Measurements from ENCODE around the gene AP3S1.
"Not testable (repeated sequence)": the region's sequence is repeated elsewhere in the genome, so short reads cannot be mapped to it uniquely, and the experiment has no call there.

AP3S1 gene

DNA sequence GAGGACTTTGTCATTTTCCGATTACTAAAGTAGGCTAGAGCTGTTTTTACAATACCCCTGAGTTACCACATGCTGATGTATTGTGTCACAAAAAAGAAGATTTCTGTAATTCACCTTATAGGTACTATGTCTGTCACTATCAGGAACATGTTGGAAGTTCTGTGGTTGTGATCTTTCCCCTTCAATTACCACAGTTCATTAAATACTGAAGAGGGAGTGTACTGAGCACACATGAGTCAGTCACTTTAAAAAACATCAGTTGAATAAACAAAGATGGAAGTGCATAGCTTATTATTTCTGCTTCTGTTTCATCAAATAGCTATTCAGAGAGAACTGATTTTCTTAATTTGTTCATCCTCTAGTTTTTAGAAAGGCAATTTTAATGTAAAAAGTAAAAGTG lies 31.7 kb downstream of the AP3S1 start:
- Histone ChIP-seq H3K9me3 (ENCODE audit: insufficient read depth, low read length) (no peaks in the 10 kb centered on the region), H3K27me3 (ENCODE audit: insufficient read depth, insufficient read length) (no peaks in the 10 kb centered on the region), H3K36me3 (ENCODE audit: insufficient read depth, insufficient read length, low read length) (peaks cover 8% of the 10 kb centered on the region), H3K4me3 (ENCODE audit: insufficient read length, low read depth) (no peak overlapping the region), H3K4me1 (ENCODE audit: insufficient read depth, insufficient read length) (no peaks in the 10 kb centered on the region), H3K9ac (ENCODE audit: insufficient read length, low read depth) (no peak overlapping the region)
- TF ChIP-seq ZNF274 (IDR thresholded peaks at IDR 0.05; ENCODE audit: low read depth, low read length) (no peak), SUZ12 (IDR thresholded peaks at IDR 0.05; ENCODE audit: extremely low read depth, insufficient read depth, insufficient read length) (no peak), YY1 (IDR thresholded peaks at IDR 0.05; ENCODE audit: insufficient read depth, insufficient read length) (no peak)
- DNase-seq (ENCODE audit: low read depth, low spot score), result no peak

DNA sequence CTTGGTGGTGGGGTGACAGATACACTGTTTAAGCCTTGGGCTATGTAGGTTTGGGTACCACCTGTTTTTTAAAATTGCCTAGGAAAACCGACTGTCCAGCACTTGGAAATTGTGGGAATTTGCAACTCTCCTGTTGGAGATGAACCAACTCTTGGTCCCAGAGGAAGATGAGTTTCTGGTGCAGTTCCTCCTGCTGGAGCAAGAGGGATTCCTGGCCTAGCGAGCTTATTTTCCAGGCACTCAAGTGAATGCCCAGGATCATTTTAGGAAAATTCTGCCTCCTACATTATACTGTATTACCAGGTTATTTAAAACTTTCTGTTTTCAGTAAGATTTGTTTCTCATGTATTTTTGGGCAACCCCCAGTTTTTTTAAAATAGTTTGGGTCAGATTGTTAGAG lies 33.7 kb downstream of the AP3S1 start:
- Histone ChIP-seq H3K9me3 (ENCODE audit: insufficient read depth, low read length) (no peaks in the 10 kb centered on the region), H3K4me3 (ENCODE audit: insufficient read length, low read depth) (no peak overlapping the region), H3K36me3 (ENCODE audit: insufficient read depth, insufficient read length, low read length) (peaks cover 3% of the 10 kb centered on the region), H3K4me1 (ENCODE audit: insufficient read depth, insufficient read length) (no peaks in the 10 kb centered on the region), H3K27me3 (ENCODE audit: insufficient read depth, insufficient read length) (no peaks in the 10 kb centered on the region), H3K9ac (ENCODE audit: insufficient read length, low read depth) (no peak overlapping the region)
- DNase-seq (ENCODE audit: low read depth, low spot score), result no peak
- TF ChIP-seq SUZ12 (IDR thresholded peaks at IDR 0.05; ENCODE audit: extremely low read depth, insufficient read depth, insufficient read length) (no peak), YY1 (IDR thresholded peaks at IDR 0.05; ENCODE audit: insufficient read depth, insufficient read length) (no peak)

DNA sequence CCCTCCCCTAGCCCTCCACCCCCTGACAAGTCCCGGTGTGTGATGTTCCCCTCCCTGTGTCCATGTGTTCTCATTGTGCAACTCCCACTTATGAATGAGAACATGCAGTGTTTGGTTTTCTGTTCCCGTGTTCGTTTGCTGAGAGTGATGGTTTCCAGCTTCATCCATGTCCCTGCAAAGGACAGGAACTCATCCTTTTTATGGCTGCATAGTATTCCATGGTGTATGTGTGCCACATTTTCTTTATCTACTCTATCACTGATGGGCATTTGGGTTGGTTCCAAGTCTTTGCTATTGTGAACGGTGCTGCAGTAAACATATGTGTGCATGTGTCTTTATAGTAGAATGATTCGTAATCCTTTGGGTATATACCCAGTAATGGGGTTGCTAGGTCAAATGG lies 35.6 kb downstream of the AP3S1 start:
- not testable (repeated sequence) for H3K9ac ChIP-seq (ENCODE audit: insufficient read length, low read depth); H3K27me3 ChIP-seq (ENCODE audit: insufficient read depth, insufficient read length); H3K36me3 ChIP-seq (ENCODE audit: insufficient read depth, insufficient read length, low read length); DNase-seq (ENCODE audit: low read depth, low spot score); H3K9me3 ChIP-seq (ENCODE audit: insufficient read depth, low read length); H3K4me1 ChIP-seq (ENCODE audit: insufficient read depth, insufficient read length); H3K4me3 ChIP-seq (ENCODE audit: insufficient read length, low read depth)

DNA sequence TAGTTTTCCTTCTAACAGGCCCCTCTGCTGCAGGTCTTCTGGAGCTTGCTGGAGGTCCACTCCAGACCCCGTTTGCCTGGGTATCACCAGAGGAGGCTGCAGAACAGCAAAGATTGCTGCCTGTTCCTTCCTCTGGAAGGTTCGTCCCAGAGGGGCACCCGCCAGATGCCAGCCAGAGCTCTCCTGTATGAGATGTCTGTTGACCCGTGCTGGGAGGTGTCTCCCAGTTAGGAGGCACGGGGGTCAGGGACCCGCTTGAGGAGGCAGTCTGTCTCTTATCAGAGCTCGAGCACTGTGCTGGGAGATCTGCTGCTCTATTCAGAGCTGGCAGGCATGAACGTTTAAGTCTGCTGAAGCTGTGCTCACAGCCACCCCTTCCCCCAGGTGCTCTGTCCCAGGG lies 40.7 kb downstream of the AP3S1 start:
- H3K27me3 ChIP-seq (ENCODE audit: insufficient read depth, insufficient read length); H3K4me3 ChIP-seq (ENCODE audit: insufficient read length, low read depth); H3K4me1 ChIP-seq (ENCODE audit: insufficient read depth, insufficient read length); H3K36me3 ChIP-seq (ENCODE audit: insufficient read depth, insufficient read length, low read length); DNase-seq (ENCODE audit: low read depth, low spot score); H3K9ac ChIP-seq (ENCODE audit: insufficient read length, low read depth); H3K9me3 ChIP-seq (ENCODE audit: insufficient read depth, low read length): not testable (repeated sequence)

DNA sequence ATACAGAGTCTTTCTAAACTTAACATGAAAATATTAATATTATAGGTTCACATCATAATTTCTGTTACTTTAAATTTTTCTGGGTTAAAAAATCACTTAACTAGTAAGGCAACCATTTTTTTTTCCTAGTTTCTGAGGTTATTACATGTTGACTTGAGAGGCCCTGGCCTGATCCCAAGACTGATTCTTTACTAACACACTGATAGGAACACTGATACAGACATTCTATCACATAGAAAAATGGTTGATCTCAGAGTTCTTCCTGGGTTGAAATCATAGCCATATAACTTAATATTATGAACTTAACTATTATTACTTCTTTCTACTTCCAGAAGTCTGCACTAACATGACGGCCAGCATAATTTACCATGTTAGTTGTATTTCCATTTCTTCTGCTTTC lies 43.0 kb downstream of the AP3S1 start:
- H3K9me3 ChIP-seq (ENCODE audit: insufficient read depth, low read length), result no peaks in the 10 kb centered on the region
- no peaks in the 10 kb centered on the region for H3K4me1 ChIP-seq (ENCODE audit: insufficient read depth, insufficient read length)
- H3K36me3 ChIP-seq (ENCODE audit: insufficient read depth, insufficient read length, low read length), result no peaks in the 10 kb centered on the region
- H3K27me3 ChIP-seq (ENCODE audit: insufficient read depth, insufficient read length), result no peaks in the 10 kb centered on the region
- H3K4me3 ChIP-seq (ENCODE audit: insufficient read length, low read depth), result no peak overlapping the region
- no peak for TF ChIP-seq SUZ12 (IDR thresholded peaks at IDR 0.05; ENCODE audit: extremely low read depth, insufficient read depth, insufficient read length)
- no peak for TF ChIP-seq YY1 (IDR thresholded peaks at IDR 0.05; ENCODE audit: insufficient read depth, insufficient read length)
- TF ChIP-seq ZNF274 (IDR thresholded peaks at IDR 0.05; ENCODE audit: low read depth, low read length), result no peak
- DNase-seq (ENCODE audit: low read depth, low spot score), result no peak
- no peak overlapping the region for H3K9ac ChIP-seq (ENCODE audit: insufficient read length, low read depth)

DNA sequence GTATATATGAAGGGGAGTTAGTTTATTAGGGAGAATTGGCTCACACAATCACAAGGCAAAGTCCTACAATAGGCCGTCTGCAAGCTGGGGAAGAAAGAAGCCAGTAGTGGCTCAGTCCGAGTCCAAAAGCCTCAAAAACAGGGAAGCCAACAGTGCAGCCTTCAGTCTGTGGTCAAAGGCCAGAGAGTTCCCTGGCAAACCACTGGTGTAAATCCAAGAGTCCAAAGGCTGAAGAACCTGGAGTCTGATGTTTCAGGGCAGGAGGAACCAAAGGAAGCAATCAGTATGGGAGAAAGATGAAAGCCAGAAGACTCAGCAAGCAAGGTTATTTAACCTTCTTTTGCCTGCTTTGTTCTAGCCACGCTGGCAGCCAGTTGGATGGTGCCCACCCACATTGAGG lies 43.5 kb downstream of the AP3S1 start:
- H3K9ac ChIP-seq (ENCODE audit: insufficient read length, low read depth); H3K27me3 ChIP-seq (ENCODE audit: insufficient read depth, insufficient read length); H3K4me3 ChIP-seq (ENCODE audit: insufficient read length, low read depth); H3K9me3 ChIP-seq (ENCODE audit: insufficient read depth, low read length); H3K36me3 ChIP-seq (ENCODE audit: insufficient read depth, insufficient read length, low read length); DNase-seq (ENCODE audit: low read depth, low spot score); H3K4me1 ChIP-seq (ENCODE audit: insufficient read depth, insufficient read length): not testable (repeated sequence)

DNA sequence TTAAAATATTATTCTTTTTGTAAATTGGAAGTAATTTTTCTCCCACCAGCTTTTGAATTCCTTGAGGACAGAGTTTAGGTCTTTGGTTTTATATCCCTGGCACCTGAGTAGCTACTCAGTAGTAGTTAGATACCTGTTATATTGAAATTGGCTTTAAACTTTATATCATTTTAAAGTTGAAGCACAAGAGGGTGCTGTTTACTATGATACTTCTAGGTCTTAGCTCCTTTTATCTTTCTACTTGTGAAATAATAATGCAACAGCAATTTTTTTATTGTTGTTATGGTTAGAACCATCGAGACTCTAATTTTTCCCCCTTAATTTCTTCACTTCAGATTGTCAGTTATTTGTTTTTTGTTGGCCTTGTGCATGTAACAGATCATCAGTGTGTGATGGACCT lies 46.3 kb downstream of the AP3S1 start:
- Histone ChIP-seq H3K9ac (ENCODE audit: insufficient read length, low read depth) (no peak overlapping the region), H3K4me1 (ENCODE audit: insufficient read depth, insufficient read length) (no peaks in the 10 kb centered on the region), H3K9me3 (ENCODE audit: insufficient read depth, low read length) (no peaks in the 10 kb centered on the region), H3K27me3 (ENCODE audit: insufficient read depth, insufficient read length) (no peaks in the 10 kb centered on the region), H3K36me3 (ENCODE audit: insufficient read depth, insufficient read length, low read length) (no peaks in the 10 kb centered on the region), H3K4me3 (ENCODE audit: insufficient read length, low read depth) (no peak overlapping the region)
- no peak for DNase-seq (ENCODE audit: low read depth, low spot score)
- TF ChIP-seq YY1 (IDR thresholded peaks at IDR 0.05; ENCODE audit: insufficient read depth, insufficient read length) (no peak), SUZ12 (IDR thresholded peaks at IDR 0.05; ENCODE audit: extremely low read depth, insufficient read depth, insufficient read length) (no peak), ZNF274 (IDR thresholded peaks at IDR 0.05; ENCODE audit: low read depth, low read length) (no peak)

DNA sequence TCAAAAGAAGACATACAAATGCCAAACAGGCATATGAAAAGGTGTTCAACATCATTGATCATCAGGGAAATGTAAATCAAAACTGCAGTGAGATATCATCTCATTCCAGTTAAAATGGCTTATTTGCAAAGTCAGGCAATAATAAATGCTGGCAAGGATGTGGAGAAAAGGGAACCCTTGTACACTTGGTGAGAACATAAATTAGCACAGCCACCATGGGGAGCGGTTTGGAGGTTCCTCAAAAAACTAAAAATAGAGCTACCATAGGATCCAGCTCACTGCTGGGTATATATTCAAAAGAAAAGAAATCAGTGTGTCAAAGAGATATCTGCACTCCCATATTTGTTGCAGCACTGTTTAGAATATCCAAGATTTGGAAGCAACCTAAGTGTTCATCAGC lies 50.3 kb downstream of the AP3S1 start:
- H3K9ac ChIP-seq (ENCODE audit: insufficient read length, low read depth), result no peak overlapping the region
- H3K36me3 ChIP-seq (ENCODE audit: insufficient read depth, insufficient read length, low read length), result no peaks in the 10 kb centered on the region
- H3K9me3 ChIP-seq (ENCODE audit: insufficient read depth, low read length), result no peaks in the 10 kb centered on the region
- no peaks in the 10 kb centered on the region for H3K27me3 ChIP-seq (ENCODE audit: insufficient read depth, insufficient read length)
- no peaks in the 10 kb centered on the region for H3K4me1 ChIP-seq (ENCODE audit: insufficient read depth, insufficient read length)
- H3K4me3 ChIP-seq (ENCODE audit: insufficient read length, low read depth), result no peak overlapping the region
- TF ChIP-seq YY1 (IDR thresholded peaks at IDR 0.05; ENCODE audit: insufficient read depth, insufficient read length) (no peak), SUZ12 (IDR thresholded peaks at IDR 0.05; ENCODE audit: extremely low read depth, insufficient read depth, insufficient read length) (no peak), ZNF274 (IDR thresholded peaks at IDR 0.05; ENCODE audit: low read depth, low read length) (no peak)
- no peak for DNase-seq (ENCODE audit: low read depth, low spot score)
